Pancreas (tissue), 10 donors: ENCODE results near the gene PPP2R5E. TPM values are rescaled to one million over a fixed set of nuclear protein-coding genes. Genes with fewer than 3 reads are reported as not detected.

ENCODE experiments used
- ATAC-seq, 4 donors: fragments of 200-7000 bp; cut with Tn5 transposase; one replicate each; pipeline versions ENCODE4 v1.8.0 to v1.9.1; 2020; ENCODE audit warnings: mild to moderate bottlenecking in 4 of 4, moderate library complexity in 4 of 4
- DNase-seq, 6 donors: peaks; one replicate each; pipeline ENCODE4 v3.0.0-alpha.2; 2020
- FAIRE-seq: peaks from 2 replicates; lab custom pipeline; 2012; peaks lifted over from hg19 to GRCh38; lab: Jason Lieb, UNC
- H3K27ac ChIP-seq, 4 donors: fragments of 200-600 bp; sonication (generic); 1 replicate in 3 of 4; 2 replicates in 1 of 4; pipeline versions ENCODE4 v1.5.0 to v1.8.0; 2020
- H3K27me3 ChIP-seq, 4 donors: fragments of 200-600 bp; one replicate each; pipeline ENCODE4 v1.8.0; 2021
- H3K36me3 ChIP-seq, 3 donors: fragments of 200-600 bp; sonication (generic) in 1 of 3; one replicate each; pipeline versions ENCODE4 v1.5.0 to v1.8.0; 2020 to 2021
- H3K4me1 ChIP-seq, 3 donors: fragments of 200-600 bp; one replicate each; pipeline ENCODE4 v1.8.0; 2021
- H3K4me3 ChIP-seq, 4 donors: fragments of 200-600 bp; sonication (generic) in 2 of 4; one replicate each; pipeline versions ENCODE4 v1.5.0 to v1.8.0; 2020 to 2021
- H3K9me3 ChIP-seq, 4 donors: fragments of 200-600 bp; one replicate each; pipeline ENCODE4 v1.8.0; 2021
- WGBS, 2 donors: extraction: QIAGEN DNeasy Blood & Tissue Kit; methylation state at CpG; one replicate each; pipeline ENCODE4 v1.1.7; 2013; 5-methylcytosine and 5-hydroxymethylcytosine counted together
- intact Hi-C, 3 donors: fragments of 100-400 bp; cut with DNase I; formaldehyde crosslinking; loops; one replicate each; pipeline versions ENCODE4 v1.11.1 to v1.14.2; 2022
- polyA plus RNA-seq, 2 donors: library from polyadenylated mRNA; stranded (reverse); fragments of 200-250 nt; gene quantifications; one replicate each; pipeline ENCODE4 v1.2.3, GENCODE V29; 2013
- total RNA-seq, 6 donors: library from RNA; stranded (reverse); fragmentation: NEBNext Ultra II Directional in 4 of 6; extraction: Animal tissue kit (Norgen Biotek cat#: 25700) in 4 of 6; gene quantifications; one replicate each; pipeline versions ENCODE4 v1.2.1 to v1.2.4, GENCODE V29; 2021 to 2023
- TF ChIP-seq, protein P1 (sequence below), 4 donors: fragments of 200-600 bp; sonication (generic) in 3 of 4; IDR thresholded peaks; one replicate each; pipeline versions ENCODE4 v1.5.0 to v1.8.0; 2021; ENCODE audit warnings: antibody characterized with exemption in 4 of 4
- donor health status: healthy with polysubstance abuse.
- donor health status: DM: no; HTN: no; CAD: no; lungs with moderate emphysema.
- donor health status: DM: no; HTN: no; CAD: no.
- donor health status: control.
- donor health status: control.
- donor health status: Bipolar disorder and iron deficiency.
- donor health status: DM: yes; HTN: yes; CAD: no.
- donor health status: DM: no; HTN: no; CAD: no.
- donor health status: DM: no; HTN: no; CAD: no.
- donor health status: DM: yes; HTN: yes; CAD: no.

Gene PPP2R5E
- total and polyA plus RNA-seq, 8 donors = 3.6 to 25.6 (median 15.0) TPM

DNA sequence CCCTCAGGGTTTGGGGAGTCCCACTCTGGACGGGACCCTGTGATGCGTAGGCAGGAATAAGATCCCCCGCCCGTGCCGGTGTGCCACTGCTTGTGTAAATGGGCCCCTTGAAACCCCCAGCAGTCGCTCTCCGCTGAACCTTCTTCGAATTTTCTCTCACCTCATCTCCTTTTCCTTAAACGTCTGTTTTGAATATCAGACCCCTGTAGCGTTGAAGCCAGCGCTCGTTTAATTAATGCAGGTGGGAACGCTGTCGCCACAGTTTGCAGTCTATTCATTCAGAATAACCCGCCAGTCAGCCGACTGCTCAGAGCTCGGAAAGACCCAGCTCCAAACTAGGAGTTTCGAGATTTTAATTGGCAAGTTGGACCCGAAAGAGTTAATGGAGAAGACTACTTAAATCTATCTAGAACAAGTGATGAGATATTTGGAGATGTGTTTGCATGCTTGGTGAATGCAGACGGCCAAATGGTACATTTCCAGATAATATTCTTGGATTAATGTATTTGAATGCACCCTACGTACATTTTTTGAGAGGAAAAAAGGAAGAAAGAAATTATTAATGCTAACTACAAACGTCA is 739 bp upstream of the PPP2R5E start:
- FAIRE-seq = no peak
- Histone ChIP-seq H3K36me3 (peaks cover 0 to 7% (median 0%) of the 10 kb centered on the region in 3 donors), H3K9me3 (no peaks in the 10 kb centered on the region), H3K4me3 (peak overlapping the region; percentile 91 to 98 (median 96)), H3K27ac (peak overlapping the region; percentile 30 to 94 (median 76)), H3K4me1 (peaks cover 0 to 11% (median 0%) of the 10 kb centered on the region in 3 donors), H3K27me3 (no peaks in the 10 kb centered on the region)
- peak in 1 of 4 donors; percentile 1 for ATAC-seq
- WGBS, 2 donors = 0% methylated on average over 22 of the region's 22 CpGs
- intact Hi-C loops = loop anchor here in 1 of 3 donors (10.0 kb wide), 1 partner anchor 159 kb away; no protein-coding TSS in a partner anchor
- TF ChIP-seq, protein P1, sequence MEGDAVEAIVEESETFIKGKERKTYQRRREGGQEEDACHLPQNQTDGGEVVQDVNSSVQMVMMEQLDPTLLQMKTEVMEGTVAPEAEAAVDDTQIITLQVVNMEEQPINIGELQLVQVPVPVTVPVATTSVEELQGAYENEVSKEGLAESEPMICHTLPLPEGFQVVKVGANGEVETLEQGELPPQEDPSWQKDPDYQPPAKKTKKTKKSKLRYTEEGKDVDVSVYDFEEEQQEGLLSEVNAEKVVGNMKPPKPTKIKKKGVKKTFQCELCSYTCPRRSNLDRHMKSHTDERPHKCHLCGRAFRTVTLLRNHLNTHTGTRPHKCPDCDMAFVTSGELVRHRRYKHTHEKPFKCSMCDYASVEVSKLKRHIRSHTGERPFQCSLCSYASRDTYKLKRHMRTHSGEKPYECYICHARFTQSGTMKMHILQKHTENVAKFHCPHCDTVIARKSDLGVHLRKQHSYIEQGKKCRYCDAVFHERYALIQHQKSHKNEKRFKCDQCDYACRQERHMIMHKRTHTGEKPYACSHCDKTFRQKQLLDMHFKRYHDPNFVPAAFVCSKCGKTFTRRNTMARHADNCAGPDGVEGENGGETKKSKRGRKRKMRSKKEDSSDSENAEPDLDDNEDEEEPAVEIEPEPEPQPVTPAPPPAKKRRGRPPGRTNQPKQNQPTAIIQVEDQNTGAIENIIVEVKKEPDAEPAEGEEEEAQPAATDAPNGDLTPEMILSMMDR (IDR thresholded peaks at IDR 0.05) = no peak
- DNase-seq = no peak

DNA sequence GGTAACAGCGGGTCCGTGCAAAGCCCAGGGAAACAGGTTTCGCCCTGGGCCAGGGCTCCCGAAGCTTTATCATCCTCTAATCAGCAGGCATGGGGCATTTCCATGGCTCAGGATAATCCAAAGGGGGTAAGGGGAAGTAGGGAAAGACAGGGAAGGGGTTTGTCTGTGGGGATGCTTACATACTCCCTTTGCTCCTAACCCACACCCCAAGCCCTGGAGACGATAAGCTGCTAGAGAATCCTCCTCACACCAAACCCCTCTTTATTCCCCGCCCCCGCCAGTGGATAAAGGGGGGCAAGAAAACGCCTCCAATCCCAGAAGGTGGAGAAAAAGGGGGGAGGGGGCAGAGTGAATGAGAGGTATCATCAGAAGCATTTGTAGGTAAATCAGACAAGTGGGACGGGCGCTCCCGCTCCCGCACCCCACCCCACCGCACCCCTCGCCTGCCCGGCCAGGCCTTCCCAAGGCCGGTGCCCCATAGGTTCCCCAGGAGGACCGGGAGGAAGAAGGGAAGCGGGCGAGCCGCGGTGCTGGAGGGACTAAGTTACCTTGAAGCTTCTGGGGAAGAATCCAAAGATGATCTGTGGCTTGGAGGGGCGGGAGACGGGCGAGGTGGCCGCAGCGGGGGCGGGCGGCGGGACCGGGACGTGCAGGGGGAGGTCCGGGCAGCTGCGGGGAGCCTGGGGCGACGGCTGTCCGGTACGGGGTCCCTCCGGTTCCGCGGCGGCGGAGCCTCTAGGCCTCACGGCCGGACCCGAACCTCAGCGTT is 762 bp downstream of the PPP2R5E start:
- peak overlapping the region; percentile 91 to 98 (median 96) for H3K4me3 ChIP-seq
- TF ChIP-seq, protein P1 (IDR thresholded peaks at IDR 0.05) = no peak
- H3K27ac ChIP-seq = peak overlapping the region; percentile 80 to 94 (median 88)
- ATAC-seq = peak; percentile 32 to 47 (median 34)
- H3K4me1 ChIP-seq = peaks cover 0 to 11% (median 0%) of the 10 kb centered on the region in 3 donors
- no peaks in the 10 kb centered on the region for H3K27me3 ChIP-seq
- 0 to 1% methylated on average over 21 to 46 of the region's 46 CpGs for WGBS, 2 donors
- intact Hi-C loops = loop anchor here in 1 of 3 donors (10.0 kb wide), 1 partner anchor 158 kb away; no protein-coding TSS in a partner anchor
- peak in 3 of 6 donors; percentile 15 to 82 (median 31) for DNase-seq
- no peak for FAIRE-seq
- H3K36me3 ChIP-seq = peaks cover 0 to 7% (median 5%) of the 10 kb centered on the region in 3 donors
- no peaks in the 10 kb centered on the region for H3K9me3 ChIP-seq

DNA sequence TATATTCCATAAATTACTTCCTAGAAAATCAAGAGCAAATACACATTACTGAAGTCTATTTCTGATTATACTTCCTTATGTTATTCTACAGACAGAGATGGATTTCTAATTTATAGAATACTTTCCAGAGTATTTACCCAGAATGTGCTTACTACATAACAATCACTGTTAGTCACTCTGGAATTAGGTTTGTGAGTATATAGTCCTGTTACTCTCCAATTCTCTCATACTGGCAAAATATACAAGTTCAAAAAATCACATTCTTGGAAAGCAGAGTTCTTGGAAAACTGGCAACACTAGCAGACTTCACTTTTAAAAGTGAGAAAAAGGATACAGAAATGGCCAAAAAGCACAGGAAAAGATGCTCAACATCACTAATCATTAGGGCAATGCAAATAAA is 7.3 kb downstream of the PPP2R5E start:
- no peak for DNase-seq
- H3K4me3 ChIP-seq = no peak overlapping the region
- H3K9me3 ChIP-seq = no peaks in the 10 kb centered on the region
- peaks cover 0 to 2% (median 0%) of the 10 kb centered on the region in 3 donors for H3K4me1 ChIP-seq
- no peak overlapping the region for H3K27ac ChIP-seq
- no peak for FAIRE-seq
- TF ChIP-seq, protein P1 (IDR thresholded peaks at IDR 0.05) = no peak
- no peaks in the 10 kb centered on the region for H3K27me3 ChIP-seq
- intact Hi-C loops = loop anchor here in 2 of 3 donors (10.0 kb wide), 2 partner anchors 111 to 131 kb away; no protein-coding TSS in a partner anchor
- H3K36me3 ChIP-seq = peaks cover 0 to 7% (median 5%) of the 10 kb centered on the region in 3 donors
- ATAC-seq = no peak

DNA sequence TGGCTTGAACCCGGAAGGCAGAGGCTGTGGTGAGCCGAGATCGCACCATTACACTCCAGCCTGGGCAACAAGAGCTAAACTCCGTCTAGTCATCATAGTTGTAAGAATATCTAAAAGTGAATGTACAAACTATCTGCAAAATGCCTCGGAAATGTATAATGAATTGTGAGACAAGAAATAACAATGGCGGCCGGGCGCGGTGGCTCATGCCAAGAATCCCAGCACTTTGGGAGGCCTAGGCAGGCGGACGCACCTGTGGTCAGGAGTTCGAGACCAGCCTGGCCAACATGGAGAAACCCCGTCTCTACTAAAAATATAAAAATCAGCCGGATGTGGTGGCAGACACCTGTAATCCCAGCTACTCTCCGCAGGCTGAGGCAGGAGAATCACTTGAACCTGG is 9.7 kb downstream of the PPP2R5E start:
- Histone ChIP-seq H3K4me3 (no peak overlapping the region), H3K27ac (no peak overlapping the region), H3K9me3 (no peaks in the 10 kb centered on the region), H3K4me1 (peaks cover 0 to 6% (median 4%) of the 10 kb centered on the region in 3 donors), H3K27me3 (no peaks in the 10 kb centered on the region), H3K36me3 (peaks cover 0 to 5% (median 0%) of the 10 kb centered on the region in 3 donors)
- TF ChIP-seq, protein P1 (IDR thresholded peaks at IDR 0.05) = no peak
- intact Hi-C loops = loop anchor here in 2 of 3 donors (10.0 kb wide), 2 partner anchors 109 to 129 kb away; no protein-coding TSS in a partner anchor
- DNase-seq = no peak
- FAIRE-seq = no peak
- no peak for ATAC-seq
- 96 to 98% methylated on average over 15 of the region's 15 CpGs for WGBS, 2 donors
